ENCODE data around the gene MVK.

DNA sequence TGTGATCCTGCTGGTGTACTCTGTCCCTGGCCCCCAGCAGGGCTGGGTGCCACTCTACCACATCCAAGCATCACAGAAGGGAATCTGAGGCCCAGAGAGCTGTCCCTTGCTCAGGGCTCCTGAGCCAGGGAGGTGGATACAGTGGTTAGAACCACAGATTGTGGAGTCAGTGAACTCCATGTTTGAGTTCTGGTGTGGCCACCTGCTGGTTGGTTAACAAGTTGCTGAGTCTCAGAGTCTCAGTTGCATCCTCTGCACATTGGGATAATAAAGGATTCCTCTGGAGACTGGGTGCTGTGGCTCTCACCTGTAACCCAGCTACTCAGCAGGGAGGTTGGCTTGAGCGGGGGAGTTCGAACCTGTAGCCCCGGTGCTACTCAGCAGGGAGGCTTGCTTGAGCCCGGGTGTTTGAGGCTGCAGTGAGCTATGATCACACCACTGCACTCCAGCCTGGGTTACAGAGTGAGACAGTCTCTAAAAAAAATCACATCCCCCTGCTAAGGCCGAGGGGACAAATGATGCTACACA, 39.4 kb downstream of the MVK start:
- TF ChIP-seq CTCF (optimal IDR thresholded peaks at IDR 0.05 in 1 of 3, IDR thresholded peaks at IDR 0.05 in 1 of 3, conservative IDR thresholded peaks at IDR 0.05 in 1 of 3; ENCODE audit: extremely low read depth in 1 of 3, insufficient read depth in 2 of 3, low read length in 3 of 3) (peak; percentile 38 to 51 (median 50)), EZH2 (IDR thresholded peaks at IDR 0.05; ENCODE audit: low read length) (no peak)
